T-helper 2 cell treated with Interferon-gamma antibody and Interleukin-4, amounts not matched to agents 100 ng/mL and 5 ng/mL, for 36 hours (primary cell): ENCODE data around the gene SIGLEC1. TPM values are rescaled to one million over a fixed set of nuclear protein-coding genes. Genes with fewer than 3 reads are reported as not detected.

Experiments
- intact Hi-C: fragments of 100-400 bp; cut with micrococcal nuclease; formaldehyde crosslinking; loops from one replicate; pipeline ENCODE4 v1.15.1; 2023
- total RNA-seq: library from RNA; stranded (reverse); gene quantifications from 2 replicates; pipeline ENCODE4 v1.2.3, GENCODE V29; 2022

Gene SIGLEC1
- total RNA-seq = not detected in 2 replicates

DNA sequence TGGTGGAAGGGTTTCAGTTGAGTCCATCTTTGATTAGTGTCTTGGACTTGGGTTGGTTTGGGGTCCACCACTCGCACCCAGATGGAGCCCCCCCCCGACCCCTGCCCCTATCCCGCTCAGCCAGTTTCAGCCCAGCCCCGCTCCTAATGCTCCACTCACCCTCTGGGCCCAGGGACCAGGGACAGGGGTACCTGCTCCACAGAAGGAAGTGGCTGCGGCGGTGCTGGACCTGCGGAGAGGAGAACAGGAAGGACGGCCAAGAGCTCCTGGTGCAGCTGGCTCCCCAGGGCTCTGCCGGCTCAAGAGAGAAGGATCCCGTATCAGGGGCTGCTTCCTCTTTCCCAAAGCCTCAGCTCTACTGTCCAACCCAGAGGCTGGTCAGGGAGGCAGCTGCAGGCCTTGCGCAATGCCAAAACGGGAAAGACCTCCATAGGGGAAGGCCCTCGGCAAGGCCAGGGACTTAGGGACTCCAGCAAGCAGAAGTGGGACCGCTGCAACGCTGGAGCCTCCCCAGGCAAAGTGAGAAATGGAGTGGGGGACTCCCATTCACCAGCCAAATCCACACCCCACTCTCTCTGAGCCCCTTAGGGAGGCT is at the start of gene SIGLEC1:
TSS of gene SIGLEC1 (minus strand) at position 322 of the 595 bp plus-strand sequence. CDS start 5,472 bp downstream, outside the sequence.
- intact Hi-C loops = no loop called here

DNA sequence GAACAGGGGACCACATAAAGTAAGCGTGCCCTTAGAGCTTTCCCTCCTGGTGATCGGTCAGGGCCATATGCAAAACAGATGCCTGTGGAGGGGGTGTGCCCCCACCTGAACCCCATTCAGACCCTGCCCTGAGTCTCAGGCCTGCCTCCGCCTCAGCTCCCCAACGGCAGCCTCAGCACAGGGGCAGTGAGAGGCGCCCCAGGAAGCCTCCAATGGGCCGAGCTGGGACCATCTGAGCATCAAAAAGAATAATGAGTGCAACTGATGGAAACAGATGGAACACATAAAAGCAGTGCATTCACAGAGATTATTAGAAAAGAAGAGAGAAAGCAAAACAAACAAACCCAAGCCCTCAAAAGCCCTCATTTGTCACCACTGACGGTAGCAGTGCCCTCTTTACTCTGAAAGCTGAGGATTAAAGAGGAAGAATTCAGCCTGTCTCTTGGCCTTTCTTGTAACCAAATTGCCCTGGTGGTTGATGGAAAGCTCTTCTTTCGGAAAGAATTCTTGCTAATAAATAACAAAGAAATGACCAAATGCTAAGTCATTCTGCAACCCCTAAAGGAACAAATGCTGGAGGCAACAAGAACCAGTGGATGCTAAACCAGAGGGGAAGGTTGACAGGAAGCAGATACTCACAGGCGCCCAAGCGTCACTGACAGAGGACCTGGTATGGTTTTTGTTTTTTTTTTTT is 48.4 kb upstream of the SIGLEC1 start:
- intact Hi-C loops = no loop called here

DNA sequence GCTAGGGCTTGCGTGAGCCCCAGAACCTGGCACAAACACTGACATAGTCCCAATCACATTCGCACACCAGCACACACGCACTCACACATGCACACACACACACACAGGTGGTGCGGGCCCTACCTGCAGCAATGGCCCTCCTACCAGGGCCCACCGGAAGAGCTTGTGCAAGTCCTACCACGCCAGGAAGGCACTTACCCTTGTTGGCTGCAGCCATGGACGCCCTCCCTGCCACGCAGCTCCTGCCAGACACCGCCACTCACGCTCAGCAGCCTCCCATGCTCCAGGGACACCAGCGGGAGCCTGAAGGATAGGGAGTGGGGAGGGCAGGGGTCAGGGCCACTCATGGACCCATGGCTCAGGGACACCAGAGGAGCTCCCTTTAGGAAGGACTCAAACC is 47.5 kb upstream of the SIGLEC1 start:
- intact Hi-C loops = no loop called here

DNA sequence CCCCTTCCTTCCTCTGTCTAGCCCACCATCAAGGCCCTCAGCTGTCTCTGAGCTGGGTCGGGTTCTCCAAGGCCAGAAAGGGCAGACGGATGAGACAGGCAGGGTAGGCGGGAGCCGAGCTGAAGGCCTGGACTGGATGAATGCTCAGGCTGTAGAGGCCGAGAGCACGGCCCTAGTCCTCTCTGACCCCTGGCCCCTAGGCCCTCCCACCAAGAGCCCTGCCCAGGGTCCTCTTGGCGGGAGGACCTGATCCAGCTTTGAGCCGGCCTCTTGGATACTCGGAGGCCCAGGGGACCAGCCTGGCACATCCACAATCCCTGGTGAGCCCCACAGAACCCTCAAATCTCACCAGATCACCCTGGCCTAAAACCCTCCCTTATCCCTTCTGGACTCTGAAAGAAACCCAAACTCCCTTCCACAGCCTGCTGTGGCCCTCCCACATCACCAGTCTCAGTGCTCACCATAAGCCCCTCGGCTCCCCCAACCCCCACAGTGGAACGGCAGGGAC is 47.0 kb upstream of the SIGLEC1 start:
- intact Hi-C loops = no loop called here

DNA sequence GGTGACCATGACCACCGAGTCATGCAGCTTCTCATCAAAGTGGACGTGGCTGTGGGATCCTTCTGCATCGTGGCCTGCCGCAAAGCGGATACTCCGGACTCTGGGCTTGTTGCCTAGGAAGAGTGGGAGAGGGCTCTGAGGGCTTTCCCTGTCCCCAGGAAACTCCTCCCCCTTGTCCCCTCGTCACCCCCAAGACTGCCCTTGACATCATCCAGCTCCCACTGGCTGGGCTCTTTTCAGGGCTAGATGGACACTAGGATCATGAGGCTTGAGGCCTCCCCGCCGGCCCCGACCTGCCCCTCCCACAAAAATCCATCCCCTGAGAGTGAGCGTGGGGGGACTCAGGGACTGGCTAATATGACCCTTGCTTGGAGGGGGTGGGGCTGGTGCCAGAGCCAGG is 46.2 kb upstream of the SIGLEC1 start:
- intact Hi-C loops = no loop called here

DNA sequence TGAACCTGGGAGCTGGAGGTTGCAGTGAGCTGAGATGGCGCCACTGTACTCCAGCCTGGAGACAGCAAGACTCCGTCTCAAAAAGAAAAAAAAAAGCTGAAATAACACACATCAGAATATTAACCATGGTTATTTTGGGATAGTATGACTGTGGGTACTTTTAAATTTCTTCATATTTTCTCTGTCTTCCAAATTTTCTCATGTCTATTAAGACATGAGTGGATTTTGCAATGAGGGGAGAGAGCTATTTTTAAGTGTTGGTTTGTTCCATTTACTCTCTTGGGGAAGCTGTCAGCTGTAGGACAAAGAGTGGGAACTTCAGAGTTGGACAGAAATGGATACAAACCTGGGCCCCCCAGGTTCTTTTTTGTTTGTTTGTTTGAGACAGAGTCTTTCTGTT is 44.9 kb upstream of the SIGLEC1 start:
- intact Hi-C loops = no loop called here

DNA sequence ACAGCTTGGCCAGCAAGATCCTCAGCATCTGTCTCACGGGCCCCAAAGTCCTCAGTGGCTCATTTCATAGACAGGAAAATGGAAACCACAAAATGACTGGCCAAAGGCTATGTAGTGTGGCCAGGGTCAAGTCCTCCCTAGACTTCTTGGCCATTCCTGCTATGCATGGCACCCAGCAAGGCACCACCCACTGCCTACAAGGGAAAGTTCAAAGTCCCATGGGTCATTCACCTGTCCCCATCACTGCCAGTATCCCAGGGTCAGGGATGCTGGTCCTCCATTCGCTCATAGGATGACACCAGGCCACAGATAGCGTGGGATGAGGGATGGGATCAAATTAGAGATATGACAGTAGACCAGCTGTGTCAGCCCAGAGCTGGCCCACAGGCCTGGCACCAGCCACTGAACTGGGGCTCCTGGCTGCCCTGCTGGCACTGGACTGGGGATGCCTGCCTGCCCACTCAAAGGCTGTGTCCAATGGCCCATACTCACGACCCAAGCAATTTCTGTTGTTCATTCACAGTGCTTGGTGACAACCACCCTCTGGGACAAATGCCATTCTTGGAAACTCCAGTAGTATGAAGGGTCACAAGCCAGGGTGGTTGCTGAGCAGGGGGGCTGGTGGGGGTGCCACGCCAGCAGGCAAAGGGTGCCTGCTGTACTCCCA is 43.5 kb upstream of the SIGLEC1 start:
- intact Hi-C loops = no loop called here

DNA sequence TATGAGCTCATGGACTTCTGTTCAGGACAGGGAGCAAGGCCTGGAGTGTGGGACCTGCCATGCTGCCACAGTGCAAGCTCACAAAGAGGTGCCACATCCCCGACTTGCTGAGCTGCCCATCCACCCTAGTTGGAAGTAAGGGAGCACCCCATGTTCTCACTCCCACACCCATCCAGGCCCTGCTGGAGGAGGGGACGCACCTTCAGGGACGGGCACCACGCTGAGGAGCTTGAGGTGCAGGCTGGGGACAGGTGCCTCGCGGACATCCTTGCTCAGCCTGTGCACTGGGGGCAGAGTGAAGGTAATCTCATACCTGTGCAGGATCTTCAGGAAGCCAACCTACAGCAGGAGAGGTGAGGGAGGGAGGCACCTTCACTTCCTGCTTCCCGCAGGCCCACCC is 42.9 kb upstream of the SIGLEC1 start:
- intact Hi-C loops = no loop called here

DNA sequence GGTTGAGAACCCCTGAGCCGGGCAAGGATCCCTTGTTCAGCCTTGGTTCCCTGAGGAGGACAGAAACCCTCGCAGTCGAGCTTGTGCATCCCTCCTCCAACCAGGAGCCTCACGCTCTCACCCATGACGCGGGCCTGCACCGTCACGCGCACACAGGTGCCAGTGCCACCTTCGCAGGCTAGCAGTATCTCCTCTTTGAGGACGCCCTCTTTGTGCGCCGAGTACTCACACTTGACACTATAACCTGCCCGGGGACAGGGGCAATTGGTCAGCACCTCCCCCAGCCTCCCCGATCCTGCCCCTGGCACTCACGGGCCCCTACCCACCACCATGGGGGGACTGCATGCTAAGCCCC is 41.9 kb upstream of the SIGLEC1 start:
- intact Hi-C loops = no loop called here

DNA sequence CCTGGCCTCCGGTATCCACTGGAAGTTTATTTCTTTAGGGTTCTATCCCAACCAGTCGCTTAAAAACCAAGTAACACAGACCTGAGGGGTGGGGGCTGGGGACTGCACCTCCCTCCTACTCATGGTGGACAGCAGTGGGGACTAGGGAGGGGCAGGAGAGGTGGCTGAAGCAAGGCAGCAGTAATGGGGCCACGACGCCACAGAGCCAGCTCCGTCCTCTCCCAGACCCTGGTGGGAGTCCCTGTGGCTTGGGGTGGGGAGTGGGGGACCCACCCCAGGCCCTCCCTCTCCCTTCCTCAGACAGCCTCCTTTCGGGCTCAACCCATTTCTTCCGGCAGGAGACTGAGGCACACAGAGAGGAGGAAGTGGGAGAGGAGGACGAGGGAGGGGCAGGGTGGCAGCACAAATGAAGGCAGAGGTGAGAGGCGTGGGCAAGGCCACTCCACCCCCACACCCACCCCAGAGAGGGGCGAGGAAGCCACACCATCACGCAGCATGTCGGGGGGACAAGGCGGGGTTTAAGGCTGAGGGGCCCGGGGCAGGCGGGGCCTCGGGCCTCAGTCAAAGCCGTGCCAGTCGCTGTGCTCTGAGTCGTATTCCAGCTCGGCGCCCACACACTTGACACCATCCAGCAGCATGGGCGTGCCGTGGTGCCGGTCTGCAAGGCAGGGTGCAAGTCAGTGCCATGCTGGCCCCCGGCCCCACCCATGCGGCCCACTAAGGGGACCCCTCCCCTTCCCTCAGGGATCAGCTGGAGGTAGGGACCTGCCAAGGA is 41.3 kb upstream of the SIGLEC1 start:
- intact Hi-C loops = loop anchor here (1.0 kb wide), 3 partner anchors 15 to 102 kb away; partner anchors contain the start of gene AP5S1

DNA sequence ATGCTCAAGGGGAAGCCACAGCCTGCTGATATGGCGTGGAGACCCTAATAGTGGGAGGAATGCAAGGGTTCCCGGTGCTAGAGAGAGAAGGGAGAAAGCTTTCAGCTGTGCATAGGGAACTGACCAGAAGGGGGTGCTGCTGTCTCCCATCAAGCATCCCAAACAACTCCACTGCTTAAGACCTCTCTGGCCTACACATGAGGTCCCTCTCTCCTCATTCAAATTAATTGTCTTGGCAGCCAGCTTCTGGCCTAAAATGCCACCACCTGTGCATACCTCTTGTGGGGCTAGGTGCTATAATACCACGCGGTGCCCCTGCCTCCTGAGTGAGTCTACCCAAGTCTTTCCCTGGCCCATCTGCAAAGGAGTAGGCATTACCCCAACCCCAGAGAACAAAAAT is 40.7 kb upstream of the SIGLEC1 start:
- intact Hi-C loops = loop anchor here (1.0 kb wide), 3 partner anchors 15 to 102 kb away; partner anchors contain the start of gene AP5S1

DNA sequence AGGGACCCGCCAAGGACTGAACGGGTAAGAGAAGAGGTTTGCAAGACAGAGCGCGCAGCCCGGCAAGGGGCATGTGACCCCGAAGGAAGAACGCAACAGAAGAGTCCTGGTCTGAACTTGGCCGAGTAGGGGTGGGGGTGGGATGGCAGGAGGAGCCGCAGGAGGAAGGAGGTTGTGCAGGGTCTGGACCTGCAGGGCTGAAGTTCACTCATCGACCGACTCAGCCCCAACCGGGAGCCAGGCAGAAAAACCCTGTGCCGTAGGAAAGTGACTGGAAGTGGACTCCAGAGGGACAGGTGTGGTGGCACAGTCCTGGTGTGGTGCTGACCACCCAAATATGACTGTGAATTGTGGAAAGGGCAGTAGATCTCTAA is 40.0 kb upstream of the SIGLEC1 start:
- intact Hi-C loops = no loop called here

DNA sequence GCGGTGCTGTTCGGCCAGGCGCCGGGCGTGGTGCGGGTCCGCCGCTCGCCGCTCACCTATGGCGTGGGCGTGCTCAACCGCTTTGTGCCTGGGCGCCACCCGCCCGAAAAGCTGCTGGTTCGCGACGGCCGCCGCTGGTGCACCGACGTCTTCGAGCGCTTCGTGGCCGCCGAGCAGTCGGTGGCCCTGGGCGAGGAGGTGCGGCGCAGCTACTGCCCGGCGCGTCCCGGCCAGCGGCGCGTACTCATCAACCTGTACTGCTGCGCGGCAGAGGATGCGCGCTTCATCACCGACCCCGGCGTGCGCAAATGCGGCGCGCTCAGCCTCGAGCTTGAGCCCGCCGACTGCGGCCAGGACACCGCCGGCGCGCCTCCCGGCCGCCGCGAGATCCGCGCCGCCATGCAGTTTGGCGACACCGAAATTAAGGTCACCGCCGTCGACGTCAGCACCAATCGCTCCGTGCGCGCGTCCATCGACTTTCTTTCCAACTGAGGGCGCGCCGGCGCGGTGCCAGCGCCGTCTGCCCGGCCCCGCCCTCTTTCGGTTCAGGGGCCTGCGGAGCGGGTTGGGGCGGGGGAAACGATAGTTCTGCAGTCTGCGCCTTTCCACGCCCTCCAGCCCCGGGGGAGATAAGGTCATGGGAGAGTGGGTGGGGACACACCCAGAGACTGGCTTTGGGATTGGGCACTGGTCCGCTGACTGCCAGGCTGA is 39.4 kb upstream of the SIGLEC1 start:
- intact Hi-C loops = no loop called here

DNA sequence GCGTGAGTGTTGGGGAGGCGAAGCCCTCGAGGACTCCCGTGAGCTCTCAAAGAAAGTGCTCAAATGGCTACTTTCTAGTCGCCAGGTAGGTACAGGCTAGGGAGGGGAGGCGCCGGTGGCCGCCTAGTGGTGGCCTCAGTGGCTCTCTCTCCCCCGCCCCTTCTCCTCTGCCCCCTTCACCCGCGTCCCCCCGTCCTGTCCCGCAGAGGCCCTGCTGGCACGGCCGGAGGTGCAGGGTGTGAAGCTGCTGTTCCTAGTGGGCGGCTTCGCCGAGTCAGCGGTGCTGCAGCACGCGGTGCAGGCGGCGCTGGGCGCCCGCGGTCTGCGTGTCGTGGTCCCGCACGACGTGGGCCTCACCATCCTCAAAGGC is 38.9 kb upstream of the SIGLEC1 start:
- intact Hi-C loops = no loop called here

DNA sequence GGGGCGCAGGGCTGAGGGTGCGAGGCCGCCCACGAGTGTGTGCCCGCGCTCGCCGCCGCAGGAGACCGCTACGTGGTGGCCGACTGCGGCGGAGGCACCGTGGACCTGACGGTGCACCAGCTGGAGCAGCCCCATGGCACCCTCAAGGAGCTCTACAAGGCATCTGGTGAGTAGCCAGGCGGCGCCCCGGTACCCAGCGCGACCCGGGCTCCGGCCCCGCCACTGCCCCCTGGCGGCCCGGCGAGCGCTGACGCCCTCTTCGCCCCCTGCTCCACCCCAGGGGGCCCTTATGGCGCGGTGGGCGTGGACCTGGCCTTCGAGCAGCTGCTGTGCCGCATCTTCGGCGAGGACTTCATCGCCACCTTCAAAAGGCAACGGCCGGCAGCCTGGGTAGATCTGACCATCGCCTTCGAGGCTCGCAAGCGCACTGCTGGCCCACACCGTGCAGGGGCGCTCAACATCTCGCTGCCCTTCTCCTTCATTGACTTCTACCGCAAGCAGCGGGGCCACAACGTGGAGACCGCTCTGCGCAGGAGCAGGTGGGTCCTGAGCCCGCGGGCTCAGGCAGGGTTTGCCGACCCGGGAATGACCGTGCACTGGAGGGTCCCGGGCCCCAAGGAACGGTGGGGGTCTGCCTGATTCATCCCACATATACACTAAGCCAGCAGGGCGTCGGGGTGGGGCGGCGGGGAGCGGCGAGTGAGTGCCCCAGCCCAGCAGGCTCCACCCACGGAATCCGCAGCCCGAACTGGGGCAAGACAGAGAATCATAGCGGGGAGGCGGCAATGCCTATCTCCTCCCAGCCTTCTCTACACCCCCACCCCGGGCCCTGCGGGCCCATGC is 37.5 kb upstream of the SIGLEC1 start:
- intact Hi-C loops = no loop called here

DNA sequence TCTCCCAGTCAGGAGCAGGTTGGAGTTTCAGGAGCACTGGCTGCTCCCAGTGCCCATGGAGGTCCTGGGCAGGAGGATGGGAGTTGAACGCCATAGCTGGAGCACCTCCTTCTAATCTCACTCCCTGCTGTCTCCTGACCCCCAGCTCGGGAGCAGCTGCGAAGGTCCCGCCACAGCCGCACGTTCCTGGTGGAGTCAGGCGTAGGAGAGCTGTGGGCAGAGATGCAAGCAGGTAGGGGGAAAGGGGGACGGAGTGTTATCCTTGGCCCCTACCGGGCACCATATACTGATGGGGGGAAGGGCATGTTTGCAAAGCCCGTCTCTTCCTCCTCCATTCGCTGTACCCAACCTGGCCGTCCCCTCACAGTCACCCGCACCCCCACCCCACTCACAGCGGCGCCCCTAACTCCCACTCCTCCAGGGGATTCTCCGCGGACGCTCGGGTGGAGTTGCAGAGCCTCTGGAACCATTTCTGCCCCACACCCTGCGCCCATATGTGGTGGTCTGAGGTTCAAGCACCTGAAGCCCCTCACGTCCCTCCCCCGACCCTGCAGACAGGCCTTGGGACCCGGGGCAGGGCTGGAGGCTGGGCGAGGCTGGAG is 36.8 kb upstream of the SIGLEC1 start:
- intact Hi-C loops = no loop called here

DNA sequence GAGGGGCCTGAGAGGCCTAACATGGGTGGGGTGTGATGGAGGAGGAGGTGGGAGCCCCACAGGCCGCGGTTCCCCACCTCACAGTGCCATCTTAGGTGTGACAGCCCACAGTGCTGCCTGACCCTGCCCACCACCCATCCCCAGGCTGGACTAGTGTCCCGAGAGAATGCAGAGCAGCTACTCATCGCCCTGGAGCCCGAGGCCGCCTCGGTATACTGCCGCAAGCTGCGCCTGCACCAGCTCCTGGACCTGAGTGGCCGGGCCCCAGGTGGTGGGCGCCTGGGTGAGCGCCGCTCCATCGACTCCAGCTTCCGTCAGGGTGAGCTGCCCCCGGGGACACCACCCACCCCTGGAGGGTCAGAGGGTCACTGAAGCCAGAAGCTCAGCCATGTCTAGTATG is 35.7 kb upstream of the SIGLEC1 start:
- intact Hi-C loops = no loop called here

DNA sequence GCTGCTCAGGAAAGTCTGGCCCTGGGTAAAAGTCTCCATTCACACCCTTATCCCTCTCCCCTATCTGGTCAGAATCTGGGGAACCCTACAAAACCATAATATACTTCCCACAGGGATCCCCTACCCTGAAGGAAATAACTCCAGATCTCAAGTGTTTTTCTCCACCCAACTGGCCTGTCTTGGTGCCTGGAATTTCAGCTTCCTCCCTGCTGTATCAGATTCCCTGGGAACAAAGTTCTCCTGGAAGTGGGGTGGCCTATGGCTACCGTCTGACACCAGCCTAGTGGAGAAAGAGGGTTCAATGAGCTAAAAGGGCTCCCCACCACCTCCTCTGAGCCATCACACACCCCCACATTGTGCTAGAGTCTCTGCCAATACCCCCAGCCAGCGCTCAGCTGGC is 35.1 kb upstream of the SIGLEC1 start:
- intact Hi-C loops = no loop called here

DNA sequence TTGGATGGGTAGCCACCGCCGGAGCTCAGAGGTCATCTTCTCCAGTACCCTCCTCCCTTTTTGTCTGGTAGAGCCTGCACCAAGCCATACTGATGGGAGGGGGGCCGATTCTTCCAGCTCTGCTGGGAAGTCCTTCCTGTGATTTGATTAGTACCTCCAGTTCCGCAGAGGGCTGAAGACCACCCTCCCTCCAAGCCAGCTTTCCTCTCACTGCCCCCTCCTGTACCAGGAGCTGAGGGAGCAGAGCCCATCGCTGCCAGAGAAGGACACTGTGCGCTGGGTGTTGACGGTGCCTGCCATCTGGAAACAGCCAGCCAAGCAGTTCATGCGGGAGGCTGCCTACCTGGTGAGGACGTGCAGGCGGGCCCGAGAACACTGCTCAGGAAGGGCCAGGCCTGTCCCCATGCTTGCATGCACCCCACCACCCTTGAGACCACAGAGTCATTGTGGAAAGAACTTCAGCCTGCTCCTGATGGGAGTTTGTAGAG is 33.3 kb upstream of the SIGLEC1 start:
- intact Hi-C loops = no loop called here
